ENCODE results near the gene EREG.
"Not testable (repeated sequence)": the region's sequence is repeated elsewhere in the genome, so short reads cannot be mapped to it uniquely, and the experiment has no call there.

EREG gene

GRCh38 chr4:74340421-74340820 lies 24.5 kb upstream of the EREG start:
- in situ Hi-C loops (cut with MboI; ENCODE audit: low sequenced_read_pairs), result not testable (repeated sequence)

- in situ Hi-C loops (cut with MboI; ENCODE audit: low sequenced_read_pairs), result no loop called here
Observed at GRCh38 chr4:74344031-74344430, 20.9 kb upstream of the EREG start.

- in situ Hi-C loops (cut with MboI; ENCODE audit: low sequenced_read_pairs), result no loop called here
Observed at GRCh38 chr4:74353858-74354257, 11.1 kb upstream of the EREG start.

GRCh38 chr4:74357965-74358364 lies 7.0 kb upstream of the EREG start:
- in situ Hi-C loops (cut with MboI; ENCODE audit: low sequenced_read_pairs), result no loop called here

GRCh38 chr4:74361671-74362070 lies 3.3 kb upstream of the EREG start:
- in situ Hi-C loops (cut with MboI; ENCODE audit: low sequenced_read_pairs), result no loop called here

GRCh38 chr4:74362347-74362746 lies 2.6 kb upstream of the EREG start:
- in situ Hi-C loops (cut with MboI; ENCODE audit: low sequenced_read_pairs), result no loop called here

- in situ Hi-C loops (cut with MboI; ENCODE audit: low sequenced_read_pairs), result no loop called here
Observed at GRCh38 chr4:74364256-74364651, 691 bp upstream of the EREG start.

GRCh38 chr4:74365761-74366160 lies 816 bp downstream of the EREG start:
- in situ Hi-C loops (cut with MboI; ENCODE audit: low sequenced_read_pairs), result no loop called here

- in situ Hi-C loops (cut with MboI; ENCODE audit: low sequenced_read_pairs), result no loop called here
Observed at GRCh38 chr4:74366367-74366911, 1.5 kb downstream of the EREG start.

GRCh38 chr4:74367656-74368290 lies 2.8 kb downstream of the EREG start:
- in situ Hi-C loops (cut with MboI; ENCODE audit: low sequenced_read_pairs), result no loop called here

GRCh38 chr4:74368596-74368995 lies 3.7 kb downstream of the EREG start:
- in situ Hi-C loops (cut with MboI; ENCODE audit: low sequenced_read_pairs), result no loop called here

- in situ Hi-C loops (cut with MboI; ENCODE audit: low sequenced_read_pairs), result loop anchor here (10.0 kb wide), 1 partner anchor 295 kb away; no protein-coding TSS in a partner anchor
Observed at GRCh38 chr4:74369855-74370254, 4.9 kb downstream of the EREG start.

- in situ Hi-C loops (cut with MboI; ENCODE audit: low sequenced_read_pairs), result loop anchor here (10.0 kb wide), 1 partner anchor 294 kb away; no protein-coding TSS in a partner anchor
Observed at GRCh38 chr4:74370912-74371311, 6.0 kb downstream of the EREG start.

- in situ Hi-C loops (cut with MboI; ENCODE audit: low sequenced_read_pairs), result loop anchor here (10.0 kb wide), 1 partner anchor 291 kb away; no protein-coding TSS in a partner anchor
Observed at GRCh38 chr4:74374128-74374527, 9.2 kb downstream of the EREG start.

GRCh38 chr4:74374561-74375327 lies 9.8 kb downstream of the EREG start:
- in situ Hi-C loops (cut with MboI; ENCODE audit: low sequenced_read_pairs), result loop anchor here (10.0 to 25.0 kb wide), 2 partner anchors 138 to 290 kb away; no protein-coding TSS in a partner anchor

GRCh38 chr4:74375824-74376426 lies 11.0 kb downstream of the EREG start:
- in situ Hi-C loops (cut with MboI; ENCODE audit: low sequenced_read_pairs), result loop anchor here (10.0 to 25.0 kb wide), 2 partner anchors 136 to 289 kb away; no protein-coding TSS in a partner anchor

- in situ Hi-C loops (cut with MboI; ENCODE audit: low sequenced_read_pairs), result loop anchor here (10.0 to 25.0 kb wide), 2 partner anchors 135 to 288 kb away; no protein-coding TSS in a partner anchor
Observed at GRCh38 chr4:74376888-74377483, 12.0 kb downstream of the EREG start.

- in situ Hi-C loops (cut with MboI; ENCODE audit: low sequenced_read_pairs), result loop anchor here (10.0 to 25.0 kb wide), 2 partner anchors 135 to 287 kb away; no protein-coding TSS in a partner anchor
Observed at GRCh38 chr4:74377714-74378113, 12.8 kb downstream of the EREG start.

GRCh38 chr4:74378573-74378972 lies 13.6 kb downstream of the EREG start:
- in situ Hi-C loops (cut with MboI; ENCODE audit: low sequenced_read_pairs), result loop anchor here (10.0 to 25.0 kb wide), 2 partner anchors 134 to 286 kb away; no protein-coding TSS in a partner anchor

- in situ Hi-C loops (cut with MboI; ENCODE audit: low sequenced_read_pairs), result loop anchor here (10.0 to 25.0 kb wide), 2 partner anchors 132 to 285 kb away; no protein-coding TSS in a partner anchor
Observed at GRCh38 chr4:74379912-74380311, 15.0 kb downstream of the EREG start.

GRCh38 chr4:74385386-74385785 lies 20.4 kb downstream of the EREG start:
- in situ Hi-C loops (cut with MboI; ENCODE audit: low sequenced_read_pairs), result loop anchor here (25.0 kb wide), 1 partner anchor 127 kb away; no protein-coding TSS in a partner anchor
